ENCODE results near the gene CLDN6. TPM values are rescaled to one million over a fixed set of nuclear protein-coding genes. Genes with fewer than 3 reads are reported as not detected.
A peak's percentile ranks its signal among the peaks of the same experiment; 100 is the strongest.

Gene CLDN6
- total RNA-seq, 1 experiment from 2014 or later, result not detected

DNA sequence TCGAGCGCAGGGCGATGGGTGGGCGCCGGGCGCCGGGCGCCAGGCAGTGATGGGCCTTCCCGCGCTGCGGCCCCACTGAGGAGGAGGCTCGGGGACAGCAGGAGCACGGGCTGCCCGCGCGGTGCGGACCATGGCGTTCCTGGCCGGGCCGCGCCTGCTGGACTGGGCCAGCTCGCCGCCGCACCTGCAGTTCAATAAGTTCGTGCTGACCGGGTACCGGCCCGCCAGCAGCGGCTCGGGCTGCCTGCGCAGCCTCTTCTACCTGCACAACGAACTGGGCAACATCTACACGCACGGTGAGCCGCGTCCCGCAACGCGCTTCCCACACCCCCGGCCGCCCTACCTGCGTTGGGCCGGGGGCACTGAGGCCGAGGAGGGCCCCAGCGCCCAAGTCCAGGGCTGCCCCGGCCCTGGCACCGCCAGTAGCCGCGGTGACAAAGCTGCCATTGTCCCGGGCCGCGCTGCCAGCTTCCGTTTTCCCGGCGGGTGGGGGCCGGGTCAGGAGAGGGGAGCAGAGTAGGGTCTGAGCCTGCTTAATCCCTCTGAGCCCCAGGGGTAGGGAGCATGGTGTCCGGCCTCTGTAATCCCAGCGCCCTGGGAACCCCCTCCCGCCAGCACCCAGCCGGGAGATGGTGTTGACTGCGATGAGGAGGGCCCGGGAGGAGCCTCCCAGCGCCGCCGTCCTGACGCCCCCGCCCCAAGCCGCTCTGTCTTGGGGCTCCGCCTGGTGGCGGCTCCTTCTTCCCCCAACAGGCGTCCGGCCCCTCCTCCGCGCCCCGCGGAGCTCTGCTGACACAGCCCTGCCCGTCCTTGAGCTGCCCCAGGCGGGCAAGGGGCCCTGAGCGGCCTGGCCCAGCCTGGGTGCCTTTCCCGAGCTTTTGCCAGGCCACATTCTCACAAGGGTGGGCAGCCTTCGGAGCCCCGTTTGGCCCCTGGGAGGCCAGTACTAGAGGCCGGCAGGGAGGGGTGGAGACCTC lies 48.1 kb downstream of the CLDN6 start:
- in situ Hi-C loops (cut with HindIII; ENCODE audit: low pct_unique_long_range_greater_than_20kb, low sequenced_read_pairs), result no loop called here
- DNase-seq (ENCODE audit: low read depth), result peak; percentile 71

DNA sequence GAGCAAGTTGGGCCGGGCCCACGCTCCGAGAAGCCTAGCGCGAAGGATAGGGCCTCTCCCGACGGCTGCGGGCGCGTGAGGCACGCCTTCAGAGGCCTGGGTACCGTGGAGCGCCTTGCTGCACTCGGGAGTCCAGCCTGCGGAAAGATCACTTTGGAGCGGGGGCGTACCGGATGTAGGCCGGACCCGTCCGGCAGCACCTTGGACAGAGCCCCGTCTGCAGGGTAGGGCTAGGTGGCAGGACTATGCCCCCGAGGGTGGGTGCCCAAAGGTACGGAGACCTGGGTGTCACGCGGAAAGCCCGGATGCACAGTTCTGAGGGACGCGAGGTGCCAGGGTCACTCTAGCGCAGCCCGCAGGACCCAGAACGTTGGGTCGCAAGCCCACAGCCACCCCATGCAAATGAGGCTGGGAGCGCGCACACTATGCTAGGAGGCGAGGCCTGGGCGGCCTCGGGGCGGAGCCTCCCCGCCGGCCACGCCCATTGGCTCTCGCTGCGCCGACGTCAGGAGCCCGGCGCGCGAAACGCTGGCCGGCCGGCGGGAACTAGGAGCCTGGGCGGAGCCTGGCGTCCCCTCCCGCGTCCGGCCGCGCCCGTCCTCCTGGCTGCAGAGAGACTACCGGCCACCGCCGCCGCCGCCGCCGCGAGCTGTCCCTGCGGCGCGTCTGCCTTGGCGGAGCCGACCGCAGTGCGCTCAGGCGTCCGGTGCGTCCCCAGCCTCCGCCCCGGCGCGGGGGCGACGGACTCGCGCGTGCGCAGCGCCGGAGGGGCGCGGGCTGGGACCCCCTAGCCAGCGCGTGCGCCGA lies 49.0 kb downstream of the CLDN6 start, which contains the start of gene PAQR4:
PAQR4 (plus strand) TSS at position 611 of the 807 bp plus-strand sequence. CDS start 327 bp downstream, outside the sequence.
- DNase-seq (ENCODE audit: low read depth), result peak; percentile 98
- in situ Hi-C loops (cut with HindIII; ENCODE audit: low pct_unique_long_range_greater_than_20kb, low sequenced_read_pairs), result no loop called here

DNA sequence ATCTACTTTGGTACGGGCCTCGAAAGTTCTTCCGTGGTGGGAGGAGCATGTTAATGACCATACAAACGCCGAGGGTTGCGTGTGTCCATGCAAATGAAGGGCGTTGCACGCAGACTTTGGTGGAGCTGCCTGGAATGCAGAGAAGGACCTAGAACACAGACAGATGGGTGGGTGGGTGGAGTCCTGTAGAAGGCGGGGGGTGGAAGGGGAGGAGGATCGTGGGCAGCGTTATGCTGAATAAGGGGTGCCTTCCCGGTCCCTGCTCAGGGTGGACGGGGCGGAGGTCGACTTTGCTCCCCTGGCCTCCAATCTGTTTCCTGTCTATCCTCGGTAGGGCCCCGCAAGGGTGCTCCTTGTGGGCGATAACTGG lies 49.6 kb downstream of the CLDN6 start:
- DNase-seq (ENCODE audit: low read depth), result peak; percentile 77
- in situ Hi-C loops (cut with HindIII; ENCODE audit: low pct_unique_long_range_greater_than_20kb, low sequenced_read_pairs), result no loop called here

DNA sequence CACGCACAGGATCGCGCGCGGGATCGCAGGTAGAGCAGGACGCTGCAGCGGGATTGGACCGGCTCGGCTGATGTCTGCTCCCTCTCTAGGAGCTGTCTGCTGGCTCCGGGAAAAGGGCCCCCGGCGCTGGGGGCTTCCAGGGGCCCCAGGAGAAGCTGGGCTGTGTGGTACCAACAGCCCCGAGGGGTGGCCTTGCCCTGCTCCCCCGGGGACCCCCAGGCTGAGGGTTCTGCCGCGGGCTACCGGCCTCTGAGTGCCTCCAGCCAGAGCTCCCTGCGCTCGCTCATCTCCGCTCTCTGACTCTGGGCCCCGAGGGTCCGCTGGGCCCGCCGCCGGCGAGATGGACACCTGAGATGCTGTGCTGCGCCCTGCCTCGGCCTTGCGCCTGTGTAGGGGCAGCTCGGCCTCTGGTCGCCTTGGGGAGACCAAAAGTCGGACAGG lies 50.2 kb downstream of the CLDN6 start:
- in situ Hi-C loops (cut with HindIII; ENCODE audit: low pct_unique_long_range_greater_than_20kb, low sequenced_read_pairs), result no loop called here
- no peak for DNase-seq (ENCODE audit: low read depth)

DNA sequence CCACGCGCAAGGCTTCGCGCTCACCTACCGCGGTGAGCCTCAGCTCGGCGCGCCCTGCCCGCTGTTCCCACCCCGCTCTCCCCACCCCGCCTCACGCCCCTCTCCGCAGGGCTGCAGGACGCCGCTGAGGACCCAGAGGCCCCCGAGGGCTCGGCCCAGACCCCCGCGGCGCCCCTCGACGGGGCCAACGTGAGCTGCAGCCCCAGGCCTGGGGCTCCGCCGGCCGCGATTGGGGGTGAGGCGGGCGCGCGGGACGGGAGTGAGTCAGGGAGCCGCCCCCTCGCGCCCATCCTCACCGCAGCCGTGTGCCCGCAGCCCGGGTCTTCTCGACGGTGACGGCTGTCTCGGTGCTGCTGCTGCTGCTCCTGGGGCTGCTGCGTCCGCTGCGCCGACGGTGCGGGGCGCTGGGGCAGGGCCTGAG lies 50.8 kb downstream of the CLDN6 start:
- in situ Hi-C loops (cut with HindIII; ENCODE audit: low pct_unique_long_range_greater_than_20kb, low sequenced_read_pairs), result no loop called here
- no peak for DNase-seq (ENCODE audit: low read depth)

DNA sequence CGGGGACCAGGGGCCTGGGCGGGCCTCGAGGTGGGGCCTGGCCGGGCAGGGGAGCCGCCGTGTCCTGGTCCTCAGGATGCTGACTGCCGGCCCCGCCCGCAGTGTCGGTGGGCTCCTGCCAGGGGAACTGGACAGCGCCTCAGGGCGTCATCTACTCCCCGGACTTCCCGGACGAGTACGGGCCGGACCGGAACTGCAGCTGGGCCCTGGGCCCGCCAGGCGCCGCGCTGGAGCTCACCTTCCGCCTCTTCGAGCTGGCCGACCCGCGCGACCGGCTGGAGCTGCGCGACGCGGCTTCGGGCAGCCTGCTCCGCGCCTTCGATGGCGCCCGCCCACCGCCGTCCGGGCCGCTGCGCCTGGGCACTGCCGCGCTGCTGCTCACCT lies 51.2 kb downstream of the CLDN6 start:
- in situ Hi-C loops (cut with HindIII; ENCODE audit: low pct_unique_long_range_greater_than_20kb, low sequenced_read_pairs), result no loop called here

DNA sequence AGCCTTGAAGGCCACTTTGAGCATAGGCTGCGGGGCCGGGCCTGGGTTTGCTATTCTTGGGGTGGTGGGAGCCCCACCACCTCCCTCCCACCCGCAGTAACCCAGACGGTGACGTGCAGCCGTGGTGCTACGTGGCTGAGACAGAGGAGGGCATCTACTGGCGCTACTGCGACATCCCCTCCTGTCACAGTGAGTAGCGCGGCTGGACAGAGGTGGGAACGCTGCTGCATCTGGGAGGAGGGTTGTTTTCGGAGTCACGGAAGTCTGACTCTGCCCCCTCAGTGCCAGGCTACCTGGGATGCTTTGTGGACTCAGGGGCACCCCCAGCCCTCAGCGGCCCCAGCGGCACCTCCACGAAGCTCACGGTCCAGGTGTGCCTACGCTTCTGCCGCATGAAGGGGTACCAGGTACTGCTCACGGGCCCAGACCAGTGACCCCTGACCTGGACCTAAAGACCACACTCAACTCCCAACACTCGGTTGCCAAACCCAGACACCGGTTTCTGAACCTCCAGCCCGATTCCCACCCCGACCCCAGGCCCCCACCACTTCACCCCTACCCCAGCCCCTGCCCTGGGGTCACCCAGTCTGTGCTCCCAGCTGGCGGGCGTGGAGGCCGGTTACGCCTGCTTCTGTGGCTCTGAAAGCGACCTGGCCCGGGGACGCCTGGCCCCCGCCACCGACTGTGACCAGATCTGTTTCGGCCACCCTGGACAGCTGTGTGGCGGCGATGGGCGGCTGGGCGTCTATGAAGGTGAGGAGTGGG lies 51.8 kb downstream of the CLDN6 start:
- DNase-seq (ENCODE audit: low read depth), result no peak
- in situ Hi-C loops (cut with HindIII; ENCODE audit: low pct_unique_long_range_greater_than_20kb, low sequenced_read_pairs), result no loop called here

More for the DNA sequence above, 51.2 kb downstream of the CLDN6 start:
- DNase-seq (ENCODE audit: low read depth), result no peak

Other genes starting within 250 kb of the CLDN6 start
- 473 and 526 TPM in 2 replicates for gene ELOB, start 240.9 kb downstream of the CLDN6 start, total RNA-seq (2014; rRNA removed; shearing (Covaris generic); ENCODE audit: low replicate concordance)
- gene PRSS33, start 230.6 kb downstream of the CLDN6 start, total RNA-seq (2014; rRNA removed; shearing (Covaris generic); ENCODE audit: low replicate concordance), result not detected in 2 replicates
- gene PRSS41, start 219.7 kb downstream of the CLDN6 start, total RNA-seq (2014; rRNA removed; shearing (Covaris generic); ENCODE audit: low replicate concordance), result not detected in 2 replicates
- not detected in 2 replicates for gene PRSS21, start 200.9 kb downstream of the CLDN6 start, total RNA-seq (2014; rRNA removed; shearing (Covaris generic); ENCODE audit: low replicate concordance)
- gene ZG16B, start 187.9 kb downstream of the CLDN6 start, total RNA-seq (2014; rRNA removed; shearing (Covaris generic); ENCODE audit: low replicate concordance), result 0.93 TPM in 1 of 2 replicates, not detected in the other
- gene PRSS22, start 160.0 kb downstream of the CLDN6 start, total RNA-seq (2014; rRNA removed; shearing (Covaris generic); ENCODE audit: low replicate concordance), result not detected in 2 replicates
- gene FLYWCH2, start 135.0 kb downstream of the CLDN6 start, total RNA-seq (2014; rRNA removed; shearing (Covaris generic); ENCODE audit: low replicate concordance), result 121 and 161 TPM in 2 replicates
- gene FLYWCH1, start 106.3 kb downstream of the CLDN6 start, total RNA-seq (2014; rRNA removed; shearing (Covaris generic); ENCODE audit: low replicate concordance), result 133 and 149 TPM in 2 replicates
- 18.2 and 32.8 TPM in 2 replicates for gene KREMEN2, start 53.9 kb downstream of the CLDN6 start, total RNA-seq (2014; rRNA removed; shearing (Covaris generic); ENCODE audit: low replicate concordance)
- gene PAQR4, start 48.8 kb downstream of the CLDN6 start, total RNA-seq (2014; rRNA removed; shearing (Covaris generic); ENCODE audit: low replicate concordance), result 60.8 and 77.4 TPM in 2 replicates
- gene PKMYT1, start 37.7 kb downstream of the CLDN6 start, total RNA-seq (2014; rRNA removed; shearing (Covaris generic); ENCODE audit: low replicate concordance), result 25.5 and 39.1 TPM in 2 replicates
- gene CLDN9, start 5.3 kb downstream of the CLDN6 start, total RNA-seq (2014; rRNA removed; shearing (Covaris generic); ENCODE audit: low replicate concordance), result 0.07 TPM in 1 of 2 replicates, not detected in the other
- gene TNFRSF12A, start 2.2 kb upstream of the CLDN6 start, total RNA-seq (2014; rRNA removed; shearing (Covaris generic); ENCODE audit: low replicate concordance), result 975 and 1,222 TPM in 2 replicates
- gene HCFC1R1, start 5.8 kb upstream of the CLDN6 start, total RNA-seq (2014; rRNA removed; shearing (Covaris generic); ENCODE audit: low replicate concordance), result 461 and 685 TPM in 2 replicates
- 247 and 252 TPM in 2 replicates for gene THOC6, start 5.9 kb upstream of the CLDN6 start, total RNA-seq (2014; rRNA removed; shearing (Covaris generic); ENCODE audit: low replicate concordance)
- not detected in 2 replicates for gene BICDL2, start 18.8 kb upstream of the CLDN6 start, total RNA-seq (2014; rRNA removed; shearing (Covaris generic); ENCODE audit: low replicate concordance)
- not detected in 2 replicates for gene MMP25, start 28.4 kb upstream of the CLDN6 start, total RNA-seq (2014; rRNA removed; shearing (Covaris generic); ENCODE audit: low replicate concordance)
- gene IL32, start 47.5 kb upstream of the CLDN6 start, total RNA-seq (2014; rRNA removed; shearing (Covaris generic); ENCODE audit: low replicate concordance), result 171 and 219 TPM in 2 replicates
- gene ZSCAN10, start 81.1 kb upstream of the CLDN6 start, total RNA-seq (2014; rRNA removed; shearing (Covaris generic); ENCODE audit: low replicate concordance), result not detected in 2 replicates
- gene ZNF205, start 94.4 kb upstream of the CLDN6 start, total RNA-seq (2014; rRNA removed; shearing (Covaris generic); ENCODE audit: low replicate concordance), result 20.0 and 28.4 TPM in 2 replicates
- 2.6 and 4.8 TPM in 2 replicates for gene ZNF213, start 116.8 kb upstream of the CLDN6 start, total RNA-seq (2014; rRNA removed; shearing (Covaris generic); ENCODE audit: low replicate concordance)
- gene OR1F1, start 170.0 kb upstream of the CLDN6 start, total RNA-seq (2014; rRNA removed; shearing (Covaris generic); ENCODE audit: low replicate concordance), result not detected in 2 replicates
- 12.1 and 12.8 TPM in 2 replicates for gene ZNF200, start 217.0 kb upstream of the CLDN6 start, total RNA-seq (2014; rRNA removed; shearing (Covaris generic); ENCODE audit: low replicate concordance)
- gene MEFV, start 238.4 kb upstream of the CLDN6 start, total RNA-seq (2014; rRNA removed; shearing (Covaris generic); ENCODE audit: low replicate concordance), result not detected in 2 replicates